GM23338 (cell line): ENCODE measurements around the gene STIM2.

Experiments
- CREB1 ChIP-seq: fragments of 250-450 bp; sonication (Bioruptor Pico); IDR thresholded peaks from 2 replicates; pipeline ENCODE4 v1.5.0; 2020; ENCODE audit warnings: low read depth, mild to moderate bottlenecking, moderate library complexity
- CTCF ChIP-seq, 2 experiments: fragments of 200-600 bp in 1 of 2; sonication (generic) in 1 of 2; conservative IDR thresholded peaks; 2 replicates each; pipeline versions ENCODE4 v1.5.1 to v1.6.1; 2016 to 2017; ENCODE audit warnings: antibody characterized with exemption in 2 of 2, low read depth in 2 of 2, mild to moderate bottlenecking in 2 of 2, moderate library complexity in 1 of 2
- EZH2 ChIP-seq: fragments of 200-600 bp; sonication (generic); IDR thresholded peaks from one replicate; pipeline ENCODE4 v1.8.0; 2017; ENCODE audit warnings: antibody characterized with exemption, mild to moderate bottlenecking, low read depth; ENCODE audit not compliant: unreplicated experiment
- EZH2phosphoT487 ChIP-seq: fragments of 200-600 bp; sonication (generic); IDR thresholded peaks from one replicate; pipeline ENCODE4 v1.8.1; 2018; ENCODE audit warnings: antibody characterized with exemption; ENCODE audit not compliant: unreplicated experiment
- JUNB ChIP-seq: IDR thresholded peaks from one replicate; pipeline ENCODE4 v1.6.1; 2016; ENCODE audit warnings: antibody characterized with exemption; ENCODE audit not compliant: unreplicated experiment
- NANOG ChIP-seq: IDR thresholded peaks from 2 replicates; pipeline ENCODE4 v1.6.1; 2016; ENCODE audit warnings: antibody characterized with exemption, borderline replicate concordance
- POLR2AphosphoS5 ChIP-seq: IDR thresholded peaks from 2 replicates; pipeline ENCODE4 v1.6.1; 2016; ENCODE audit warnings: antibody characterized with exemption, low read depth
- STAT1 ChIP-seq: IDR thresholded peaks from one replicate; pipeline ENCODE4 v1.6.1; 2016; ENCODE audit warnings: antibody characterized with exemption; ENCODE audit not compliant: unreplicated experiment
- ZNF114 ChIP-seq: fragments of 250-450 bp; sonication (Bioruptor Pico); IDR thresholded peaks from 2 replicates; pipeline ENCODE4 v1.5.0; 2020; ENCODE audit warnings: mild to moderate bottlenecking, moderate library complexity
- ZNF331 ChIP-seq: fragments of 250-450 bp; sonication (Bioruptor Pico); IDR thresholded peaks from 2 replicates; pipeline ENCODE4 v1.5.0; 2020; ENCODE audit warnings: low read depth, mild to moderate bottlenecking, moderate library complexity
- TF ChIP-seq, protein P1 (sequence below): IDR thresholded peaks from one replicate; pipeline ENCODE4 v1.6.1; 2018; ENCODE audit warnings: antibody characterized with exemption; ENCODE audit not compliant: unreplicated experiment
- TF ChIP-seq, protein P2 (sequence below): IDR thresholded peaks from 2 replicates; pipeline ENCODE4 v1.6.1; 2016; ENCODE audit warnings: antibody characterized with exemption

- TF ChIP-seq CTCF (conservative IDR thresholded peaks at IDR 0.05; ENCODE audit: low read depth in 2 of 2) (no peak), POLR2AphosphoS5 (no peak), EZH2 (no peak), EZH2phosphoT487 (no peak), ZNF114 (CRISPR knock-in tag) (no peak), CREB1 (CRISPR knock-in tag) (no peak), STAT1 (no peak), NANOG (no peak), ZNF331 (CRISPR knock-in tag) (no peak), JUNB (no peak)
- TF ChIP-seq, protein P1, sequence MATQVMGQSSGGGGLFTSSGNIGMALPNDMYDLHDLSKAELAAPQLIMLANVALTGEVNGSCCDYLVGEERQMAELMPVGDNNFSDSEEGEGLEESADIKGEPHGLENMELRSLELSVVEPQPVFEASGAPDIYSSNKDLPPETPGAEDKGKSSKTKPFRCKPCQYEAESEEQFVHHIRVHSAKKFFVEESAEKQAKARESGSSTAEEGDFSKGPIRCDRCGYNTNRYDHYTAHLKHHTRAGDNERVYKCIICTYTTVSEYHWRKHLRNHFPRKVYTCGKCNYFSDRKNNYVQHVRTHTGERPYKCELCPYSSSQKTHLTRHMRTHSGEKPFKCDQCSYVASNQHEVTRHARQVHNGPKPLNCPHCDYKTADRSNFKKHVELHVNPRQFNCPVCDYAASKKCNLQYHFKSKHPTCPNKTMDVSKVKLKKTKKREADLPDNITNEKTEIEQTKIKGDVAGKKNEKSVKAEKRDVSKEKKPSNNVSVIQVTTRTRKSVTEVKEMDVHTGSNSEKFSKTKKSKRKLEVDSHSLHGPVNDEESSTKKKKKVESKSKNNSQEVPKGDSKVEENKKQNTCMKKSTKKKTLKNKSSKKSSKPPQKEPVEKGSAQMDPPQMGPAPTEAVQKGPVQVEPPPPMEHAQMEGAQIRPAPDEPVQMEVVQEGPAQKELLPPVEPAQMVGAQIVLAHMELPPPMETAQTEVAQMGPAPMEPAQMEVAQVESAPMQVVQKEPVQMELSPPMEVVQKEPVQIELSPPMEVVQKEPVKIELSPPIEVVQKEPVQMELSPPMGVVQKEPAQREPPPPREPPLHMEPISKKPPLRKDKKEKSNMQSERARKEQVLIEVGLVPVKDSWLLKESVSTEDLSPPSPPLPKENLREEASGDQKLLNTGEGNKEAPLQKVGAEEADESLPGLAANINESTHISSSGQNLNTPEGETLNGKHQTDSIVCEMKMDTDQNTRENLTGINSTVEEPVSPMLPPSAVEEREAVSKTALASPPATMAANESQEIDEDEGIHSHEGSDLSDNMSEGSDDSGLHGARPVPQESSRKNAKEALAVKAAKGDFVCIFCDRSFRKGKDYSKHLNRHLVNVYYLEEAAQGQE = no peak
- TF ChIP-seq, protein P2, sequence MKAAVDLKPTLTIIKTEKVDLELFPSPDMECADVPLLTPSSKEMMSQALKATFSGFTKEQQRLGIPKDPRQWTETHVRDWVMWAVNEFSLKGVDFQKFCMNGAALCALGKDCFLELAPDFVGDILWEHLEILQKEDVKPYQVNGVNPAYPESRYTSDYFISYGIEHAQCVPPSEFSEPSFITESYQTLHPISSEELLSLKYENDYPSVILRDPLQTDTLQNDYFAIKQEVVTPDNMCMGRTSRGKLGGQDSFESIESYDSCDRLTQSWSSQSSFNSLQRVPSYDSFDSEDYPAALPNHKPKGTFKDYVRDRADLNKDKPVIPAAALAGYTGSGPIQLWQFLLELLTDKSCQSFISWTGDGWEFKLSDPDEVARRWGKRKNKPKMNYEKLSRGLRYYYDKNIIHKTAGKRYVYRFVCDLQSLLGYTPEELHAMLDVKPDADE = no peak
These were observed 17.3 kb downstream of the STIM2 start for GRCh38 chr4:26877961-26878360.
